ENCODE measurements around the gene RNF144A. TPM values are rescaled to one million over a fixed set of nuclear protein-coding genes. Genes with fewer than 3 reads are reported as not detected.

The RNF144A gene
- total RNA-seq, 1 donor from 2014 or later, result 23.5 TPM

DNA sequence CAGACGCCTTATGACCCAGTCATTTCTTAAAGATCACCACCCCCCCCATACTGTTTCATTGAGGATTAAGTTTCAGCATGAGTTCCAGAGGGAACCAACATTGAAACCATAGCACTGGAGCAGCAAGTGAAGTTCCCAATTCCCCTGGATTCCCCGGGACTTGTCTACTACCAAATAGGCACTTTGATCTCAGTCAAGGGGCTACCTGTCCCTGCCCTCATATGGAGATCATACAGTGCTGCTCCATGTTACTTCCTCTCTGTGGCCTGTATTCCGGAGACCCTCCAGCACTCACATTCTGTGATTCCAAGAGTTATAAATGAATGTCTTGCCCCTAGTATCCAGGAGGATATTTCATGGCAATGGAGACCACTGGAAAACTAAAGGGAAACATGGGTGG, 42.5 kb downstream of the RNF144A start:
- H3K4me3 ChIP-seq (ENCODE audit: low read depth, low read length), result no peak overlapping the region
- no peaks in the 10 kb centered on the region for H3K27me3 ChIP-seq (ENCODE audit: control insufficient read depth, insufficient read depth, low read length)
- no peak for TF ChIP-seq CTCF (IDR thresholded peaks at IDR 0.05; ENCODE audit: insufficient read depth, low read length, poor library complexity, severe bottlenecking)
- H3K36me3 ChIP-seq (ENCODE audit: control insufficient read depth, insufficient read depth, low read length), result no peaks in the 10 kb centered on the region
- DNase-seq (ENCODE audit: low read depth), result no peak

DNA sequence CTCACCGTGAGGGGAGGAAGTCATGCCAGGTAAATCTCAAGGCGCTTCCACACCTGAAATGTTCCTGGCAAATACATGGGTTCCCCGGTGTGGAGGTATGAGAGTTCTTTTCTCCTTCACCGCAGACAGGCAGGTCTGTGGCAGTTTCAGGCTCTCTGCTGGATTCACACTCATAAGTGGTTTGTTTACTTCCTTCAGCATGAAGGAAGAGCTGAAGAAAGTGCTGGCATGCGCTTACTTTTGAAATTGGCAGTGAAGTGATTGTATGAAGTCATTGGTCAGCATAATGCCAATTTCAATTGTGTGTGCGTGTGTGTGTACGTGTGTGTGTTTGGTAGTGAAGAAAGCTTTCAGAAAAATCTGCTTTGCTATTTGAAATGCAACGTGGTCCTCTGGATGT, 43.4 kb downstream of the RNF144A start:
- H3K36me3 ChIP-seq (ENCODE audit: control insufficient read depth, insufficient read depth, low read length), result no peaks in the 10 kb centered on the region
- no peak for DNase-seq (ENCODE audit: low read depth)

DNA sequence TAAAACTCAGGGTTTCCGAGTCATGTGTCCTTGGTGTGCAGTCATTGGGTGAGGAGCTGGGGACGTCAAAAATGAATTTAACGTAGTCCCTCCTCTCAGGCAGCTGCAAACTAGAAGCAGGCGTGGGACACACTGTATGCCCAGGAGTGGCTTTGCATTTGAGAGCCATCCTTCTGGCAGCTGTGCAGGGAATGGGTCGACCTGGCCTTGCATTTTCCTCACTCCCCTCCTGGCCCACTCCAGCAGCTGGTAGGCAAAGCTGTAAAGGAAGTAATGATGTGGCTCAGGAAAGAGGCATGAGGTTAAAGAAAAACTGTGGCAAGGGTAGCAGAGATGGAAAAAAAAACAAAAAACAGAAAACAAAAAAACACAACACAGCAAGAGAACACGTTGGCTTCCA, 46.5 kb downstream of the RNF144A start:
- H3K36me3 ChIP-seq (ENCODE audit: control insufficient read depth, insufficient read depth, low read length), result no peaks in the 10 kb centered on the region
- no peak overlapping the region for H3K4me3 ChIP-seq (ENCODE audit: low read depth, low read length)
- TF ChIP-seq CTCF (IDR thresholded peaks at IDR 0.05; ENCODE audit: insufficient read depth, low read length, poor library complexity, severe bottlenecking), result no peak
- DNase-seq (ENCODE audit: low read depth), result no peak
- no peaks in the 10 kb centered on the region for H3K27me3 ChIP-seq (ENCODE audit: control insufficient read depth, insufficient read depth, low read length)

More for the DNA sequence above, 43.4 kb downstream of the RNF144A start:
- no peak for TF ChIP-seq CTCF (IDR thresholded peaks at IDR 0.05; ENCODE audit: insufficient read depth, low read length, poor library complexity, severe bottlenecking)
- Histone ChIP-seq H3K27me3 (ENCODE audit: control insufficient read depth, insufficient read depth, low read length) (no peaks in the 10 kb centered on the region), H3K4me3 (ENCODE audit: low read depth, low read length) (no peak overlapping the region)

- Histone ChIP-seq H3K27me3 (ENCODE audit: control insufficient read depth, insufficient read depth, low read length) (no peaks in the 10 kb centered on the region), H3K36me3 (ENCODE audit: control insufficient read depth, insufficient read depth, low read length) (no peaks in the 10 kb centered on the region), H3K4me3 (ENCODE audit: low read depth, low read length) (no peak overlapping the region)
- no peak for TF ChIP-seq CTCF (IDR thresholded peaks at IDR 0.05; ENCODE audit: insufficient read depth, low read length, poor library complexity, severe bottlenecking)
- no peak for DNase-seq (ENCODE audit: low read depth)
Observed at GRCh38 chr2:6965071-6965795, 48.0 kb downstream of the RNF144A start.

GRCh38 chr2:6966446-6966940, 49.3 kb downstream of the RNF144A start:
- no peaks in the 10 kb centered on the region for H3K36me3 ChIP-seq (ENCODE audit: control insufficient read depth, insufficient read depth, low read length)
- no peak for DNase-seq (ENCODE audit: low read depth)
- H3K27me3 ChIP-seq (ENCODE audit: control insufficient read depth, insufficient read depth, low read length), result no peaks in the 10 kb centered on the region
- no peak overlapping the region for H3K4me3 ChIP-seq (ENCODE audit: low read depth, low read length)
- no peak for TF ChIP-seq CTCF (IDR thresholded peaks at IDR 0.05; ENCODE audit: insufficient read depth, low read length, poor library complexity, severe bottlenecking)

DNA sequence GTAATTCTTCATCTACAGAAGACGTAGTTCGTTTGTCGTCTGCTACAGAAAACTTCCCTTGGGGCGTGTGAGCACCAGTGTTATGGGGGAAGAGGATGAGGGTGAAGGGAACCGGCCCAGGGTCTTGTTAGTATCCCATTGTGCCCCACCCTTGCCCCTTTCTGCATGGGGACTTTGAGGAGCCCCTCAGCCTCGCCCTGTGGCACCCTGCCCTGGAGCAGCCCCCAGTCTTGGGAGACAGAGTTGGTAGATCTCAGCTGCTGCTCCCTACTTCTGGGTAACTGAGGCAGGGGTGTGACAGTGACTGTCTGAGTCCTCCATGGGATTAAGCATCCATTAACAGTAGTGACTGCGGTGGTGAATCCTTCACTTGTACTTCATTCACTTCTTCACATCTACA, 50.1 kb downstream of the RNF144A start:
- DNase-seq (ENCODE audit: low read depth), result no peak
- Histone ChIP-seq H3K27me3 (ENCODE audit: control insufficient read depth, insufficient read depth, low read length) (no peaks in the 10 kb centered on the region), H3K4me3 (ENCODE audit: low read depth, low read length) (no peak overlapping the region), H3K36me3 (ENCODE audit: control insufficient read depth, insufficient read depth, low read length) (no peaks in the 10 kb centered on the region)
- no peak for TF ChIP-seq CTCF (IDR thresholded peaks at IDR 0.05; ENCODE audit: insufficient read depth, low read length, poor library complexity, severe bottlenecking)
